OCI-LY7 (cell line): ENCODE results near the gene ACACA. TPM values are rescaled to one million over a fixed set of nuclear protein-coding genes. Genes with fewer than 3 reads are reported as not detected.

Experiments used
- BruUV-seq: library from RNA; stranded (reverse); fragments of 400-500 nt; replicated peaks from 2 replicates; lab custom pipeline; 2021; lab: Mats Ljungman, UMichigan
- CTCF ChIA-PET: fragments of 300-600 bp; sonication (Branson Sonifier 250); formaldehyde crosslinking; loops from one replicate; lab custom pipeline; 2022; ENCODE audit warnings: antibody characterized with exemption; ENCODE audit not compliant: unreplicated experiment; lab: Charles Lee
- POLR2A ChIA-PET: fragments of 300-600 bp; sonication (Branson Sonifier 250); formaldehyde crosslinking; loops from one replicate; lab custom pipeline; 2022; ENCODE audit warnings: antibody characterized with exemption; lab: Charles Lee
- DNase-seq: peaks from one replicate; pipeline ENCODE4 v3.0.0-alpha.2; 2015; ENCODE audit warnings: low spot score
- H2AFZ ChIP-seq: fragments of 200-600 bp; sonication (generic), shearing (Covaris generic); 2 replicates; pipeline ENCODE4 v1.6.1; 2014; ENCODE audit warnings: mild to moderate bottlenecking, antibody characterized with exemption, low read length, moderate library complexity
- H3K27ac ChIP-seq: fragments of 200-600 bp; sonication (generic); 2 replicates; pipeline ENCODE4 v1.5.1; 2014; ENCODE audit warnings: mixed run types, low read depth, mild to moderate bottlenecking, moderate library complexity, low read length, inconsistent platforms; ENCODE audit not compliant: poor library complexity, severe bottlenecking
- H3K36me3 ChIP-seq: fragments of 200-600 bp; sonication (generic); 2 replicates; pipeline ENCODE4 v1.6.1; 2014; ENCODE audit warnings: mild to moderate bottlenecking, antibody characterized with exemption, low read length, moderate library complexity, mixed read lengths; ENCODE audit not compliant: insufficient read depth
- H3K4me1 ChIP-seq: fragments of 200-600 bp; sonication (generic); 2 replicates; pipeline ENCODE4 v1.5.1; 2014; ENCODE audit warnings: mild to moderate bottlenecking, low read length; ENCODE audit not compliant: insufficient read depth, poor library complexity, severe bottlenecking
- H3K4me2 ChIP-seq: fragments of 200-600 bp; sonication (generic); 2 replicates; pipeline ENCODE4 v1.6.1; 2014; ENCODE audit warnings: mild to moderate bottlenecking, low read length
- H3K4me3 ChIP-seq: fragments of 200-600 bp; sonication (generic); 2 replicates; pipeline ENCODE4 v1.5.1; 2014; ENCODE audit warnings: mild to moderate bottlenecking, low read depth, low read length; ENCODE audit not compliant: poor library complexity, severe bottlenecking
- H3K79me2 ChIP-seq: fragments of 200-600 bp; sonication (generic); 2 replicates; pipeline ENCODE4 v1.6.1; 2016; ENCODE audit warnings: low read depth, mild to moderate bottlenecking, low read length, moderate library complexity, mixed read lengths; ENCODE audit not compliant: insufficient read depth
- H3K9me2 ChIP-seq: fragments of 200-600 bp; sonication (generic); 2 replicates; pipeline ENCODE4 v1.6.1; 2016; ENCODE audit warnings: mild to moderate bottlenecking, low read length, mixed read lengths; ENCODE audit not compliant: insufficient read depth
- H3K9me3 ChIP-seq: fragments of 200-600 bp; sonication (generic); 2 replicates; pipeline ENCODE4 v1.6.1; 2014; ENCODE audit warnings: mild to moderate bottlenecking, mixed run types, low read length, mixed read lengths
- H4K20me1 ChIP-seq: fragments of 200-600 bp; sonication (generic); 2 replicates; pipeline ENCODE4 v1.6.1; 2014; ENCODE audit warnings: mild to moderate bottlenecking, antibody characterized with exemption, low read length, moderate library complexity, mixed read lengths; ENCODE audit not compliant: insufficient read depth
- EZH2phosphoT487 ChIP-seq: fragments of 200-600 bp; sonication (generic); IDR thresholded peaks from 2 replicates; pipeline ENCODE4 v1.6.1; 2018; ENCODE audit warnings: low read depth, borderline replicate concordance, mild to moderate bottlenecking, mixed run types, antibody characterized with exemption, low read length, moderate library complexity, mixed read lengths
- intact Hi-C: fragments of 100-400 bp; cut with micrococcal nuclease; formaldehyde crosslinking; loops from one replicate; pipeline ENCODE4 v1.10.0; 2022; ENCODE audit not compliant: unreplicated experiment
- total RNA-seq, 2 experiments: library from RNA; depleted of rRNA in 1 of 2; stranded (reverse); fragments of >200 nt in 1 of 2; shearing (Covaris generic) in 1 of 2; gene quantifications; 2 replicates each; pipeline ENCODE4 v1.2.3, GENCODE V29; 2014 to 2022
- TF ChIP-seq, protein P1 (sequence below): fragments of 200-600 bp; sonication (generic); conservative IDR thresholded peaks from 2 replicates; pipeline ENCODE4 v1.5.1; 2014; ENCODE audit warnings: mild to moderate bottlenecking, antibody characterized with exemption, low read length, moderate library complexity, mixed read lengths

ACACA gene
- total RNA-seq, 2 experiments from 2014 or later = 32.1 to 98.3 TPM

DNA sequence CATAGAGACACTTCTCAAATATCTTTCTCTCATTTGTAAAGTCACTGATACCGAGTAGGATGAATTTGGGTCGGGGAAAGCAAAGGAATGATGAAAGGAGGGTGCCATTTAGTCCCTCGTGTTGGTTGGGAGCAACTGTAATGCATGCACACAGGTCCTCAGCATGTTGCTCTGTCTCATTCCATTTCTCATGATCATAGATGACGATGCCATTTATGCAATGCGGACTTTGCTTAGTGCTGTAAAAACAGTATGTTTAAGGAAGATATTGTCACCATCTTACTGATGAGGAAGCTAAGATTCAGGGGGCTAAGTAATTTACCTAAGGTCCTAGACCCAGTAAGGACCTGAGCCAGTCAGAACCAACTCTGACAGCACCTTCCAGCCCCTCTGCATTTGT lies 357.8 kb downstream of the ACACA start:
- ChIA-PET CTCF (no interaction called here), POLR2A (no interaction called here)
- H3K27ac ChIP-seq = no peak overlapping the region
- peaks cover 28% of the 10 kb centered on the region; the same call in 1 of the 2 replicates for H3K36me3 ChIP-seq
- intact Hi-C loops = loop anchor here (5.0 kb wide), 1 partner anchor 342 kb away; no protein-coding TSS in a partner anchor
- H4K20me1 ChIP-seq = no peaks in the 10 kb centered on the region
- peaks cover 10% of the 10 kb centered on the region for H3K4me1 ChIP-seq
- H3K9me3 ChIP-seq = no peaks in the 10 kb centered on the region
- no peak overlapping the region for H3K4me3 ChIP-seq
- no peaks in the 10 kb centered on the region for H3K9me2 ChIP-seq
- H3K79me2 ChIP-seq = no peaks in the 10 kb centered on the region
- no peak for DNase-seq
- H3K4me2 ChIP-seq = no peak overlapping the region
- BruUV-seq = no TSS peak
- no peak overlapping the region for H2AFZ ChIP-seq
- TF ChIP-seq, protein P1, sequence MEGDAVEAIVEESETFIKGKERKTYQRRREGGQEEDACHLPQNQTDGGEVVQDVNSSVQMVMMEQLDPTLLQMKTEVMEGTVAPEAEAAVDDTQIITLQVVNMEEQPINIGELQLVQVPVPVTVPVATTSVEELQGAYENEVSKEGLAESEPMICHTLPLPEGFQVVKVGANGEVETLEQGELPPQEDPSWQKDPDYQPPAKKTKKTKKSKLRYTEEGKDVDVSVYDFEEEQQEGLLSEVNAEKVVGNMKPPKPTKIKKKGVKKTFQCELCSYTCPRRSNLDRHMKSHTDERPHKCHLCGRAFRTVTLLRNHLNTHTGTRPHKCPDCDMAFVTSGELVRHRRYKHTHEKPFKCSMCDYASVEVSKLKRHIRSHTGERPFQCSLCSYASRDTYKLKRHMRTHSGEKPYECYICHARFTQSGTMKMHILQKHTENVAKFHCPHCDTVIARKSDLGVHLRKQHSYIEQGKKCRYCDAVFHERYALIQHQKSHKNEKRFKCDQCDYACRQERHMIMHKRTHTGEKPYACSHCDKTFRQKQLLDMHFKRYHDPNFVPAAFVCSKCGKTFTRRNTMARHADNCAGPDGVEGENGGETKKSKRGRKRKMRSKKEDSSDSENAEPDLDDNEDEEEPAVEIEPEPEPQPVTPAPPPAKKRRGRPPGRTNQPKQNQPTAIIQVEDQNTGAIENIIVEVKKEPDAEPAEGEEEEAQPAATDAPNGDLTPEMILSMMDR = no peak
- TF ChIP-seq EZH2phosphoT487 = no peak

DNA sequence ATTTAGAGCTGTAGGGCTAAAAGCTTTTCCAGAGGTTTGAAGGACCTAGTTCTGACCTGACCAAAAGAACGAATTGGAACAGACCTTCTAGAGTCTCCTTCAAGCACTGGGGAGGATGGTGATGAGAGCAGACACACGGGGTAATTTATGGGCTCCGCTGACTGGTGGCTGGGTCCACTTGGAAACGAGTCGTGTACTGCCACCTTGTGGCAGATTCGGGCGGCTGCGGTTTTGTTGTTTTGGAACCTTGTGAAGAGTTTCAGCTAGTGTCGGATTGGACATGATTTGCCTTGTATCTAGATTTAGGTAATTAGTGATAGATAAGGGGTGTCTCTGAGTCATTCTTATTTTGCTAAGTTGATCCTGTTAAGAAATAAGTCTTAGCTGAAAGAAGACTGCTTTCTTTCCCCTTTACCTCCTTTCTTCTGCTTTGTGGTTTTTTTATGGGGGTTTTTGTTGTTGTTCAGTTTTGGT lies 359.0 kb downstream of the ACACA start:
- Histone ChIP-seq H2AFZ (no peak overlapping the region), H3K27ac (no peak overlapping the region), H3K79me2 (no peaks in the 10 kb centered on the region), H3K4me3 (no peak overlapping the region), H3K4me1 (peaks cover 10% of the 10 kb centered on the region), H4K20me1 (no peaks in the 10 kb centered on the region), H3K36me3 (peaks cover 32% of the 10 kb centered on the region; the same call in 1 of the 2 replicates), H3K9me2 (no peaks in the 10 kb centered on the region), H3K4me2 (no peak overlapping the region), H3K9me3 (no peaks in the 10 kb centered on the region)
- ChIA-PET CTCF (interaction anchor here (0.6 kb wide), 2 partner anchors 30 to 148 kb away, joined by 4 to 7 read pairs; no protein-coding TSS in a partner anchor), POLR2A (interaction anchor here (0.6 to 0.7 kb wide), 4 partner anchors 238 to 445 kb away, joined by 3 to 7 read pairs (median 4); no protein-coding TSS in a partner anchor)
- TF ChIP-seq EZH2phosphoT487 = no peak
- TF ChIP-seq, protein P1 = peak; percentile 97
- intact Hi-C loops = loop anchor here (1.0 to 5.0 kb wide), 3 partner anchors 340 to 444 kb away; no protein-coding TSS in a partner anchor
- DNase-seq = peak; percentile 79
- BruUV-seq = no TSS peak

DNA sequence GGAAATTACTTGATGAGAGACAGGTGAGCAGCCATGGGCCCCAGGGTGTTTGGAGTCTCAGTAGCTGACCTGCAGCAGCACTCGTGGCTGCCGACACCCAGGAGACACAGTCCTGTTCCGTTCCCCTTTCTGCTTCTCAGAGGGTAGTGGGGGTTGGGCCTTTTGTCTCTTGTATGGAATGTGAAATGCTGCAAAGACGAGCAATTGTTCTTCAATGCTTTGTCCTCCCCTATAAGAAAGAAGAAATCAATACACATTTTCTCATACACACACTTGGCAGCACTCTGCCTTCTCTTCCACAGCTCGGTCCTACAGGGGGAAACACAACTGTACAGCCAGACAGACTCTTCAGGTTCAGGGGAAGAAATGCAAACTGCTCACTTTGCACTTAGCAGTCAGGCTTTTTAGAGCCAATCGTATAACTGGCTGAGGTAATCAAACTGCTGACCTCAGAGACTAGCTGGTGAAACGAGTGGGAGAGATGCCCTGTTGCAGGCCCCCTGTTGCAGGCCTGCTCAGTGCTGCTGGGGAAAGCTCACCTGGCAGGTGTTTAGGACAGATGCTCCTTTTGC lies 361.2 kb downstream of the ACACA start:
- H3K36me3 ChIP-seq = peaks cover 34% of the 10 kb centered on the region; the same call in 1 of the 2 replicates
- no peak for TF ChIP-seq EZH2phosphoT487
- TF ChIP-seq, protein P1 = no peak
- intact Hi-C loops = loop anchor here (5.0 kb wide), 1 partner anchor 338 kb away; no protein-coding TSS in a partner anchor
- H3K9me3 ChIP-seq = no peaks in the 10 kb centered on the region
- no peaks in the 10 kb centered on the region for H3K9me2 ChIP-seq
- no peak for DNase-seq
- POLR2A ChIA-PET = no interaction called here
- H3K4me3 ChIP-seq = no peak overlapping the region
- BruUV-seq = no TSS peak
- CTCF ChIA-PET = no interaction called here
- no peaks in the 10 kb centered on the region for H4K20me1 ChIP-seq
- H2AFZ ChIP-seq = no peak overlapping the region
- no peak overlapping the region for H3K4me2 ChIP-seq
- H3K4me1 ChIP-seq = peaks cover 10% of the 10 kb centered on the region
- H3K27ac ChIP-seq = no peak overlapping the region
- H3K79me2 ChIP-seq = no peaks in the 10 kb centered on the region
